Hepatocyte (in vitro differentiated cells): ENCODE results near the gene TPM2. TPM values are rescaled to one million over a fixed set of nuclear protein-coding genes. Genes with fewer than 3 reads are reported as not detected.
"Not testable (repeated sequence)": the region's sequence is repeated elsewhere in the genome, so short reads cannot be mapped to it uniquely, and the experiment has no call there.

Experiments
- DNase-seq: peaks from one replicate; pipeline ENCODE4 v3.0.0-alpha.2; 2016; ENCODE audit warnings: low spot score
- H2AFZ ChIP-seq: fragments of 200-600 bp; sonication (generic); 2 replicates; pipeline ENCODE4 v1.6.0; 2016; ENCODE audit warnings: antibody characterized with exemption, mild to moderate bottlenecking
- H3K27ac ChIP-seq: fragments of 200-600 bp; sonication (generic); 2 replicates; pipeline ENCODE4 v1.5.1; 2016; ENCODE audit warnings: mild to moderate bottlenecking
- H3K27me3 ChIP-seq: fragments of 200-600 bp; sonication (generic); 2 replicates; pipeline ENCODE4 v1.6.1; 2016
- H3K36me3 ChIP-seq: fragments of 200-600 bp; sonication (generic); replicated peaks from 2 replicates; pipeline ENCODE4 v1.5.1; 2016; ENCODE audit warnings: low read depth; ENCODE audit not compliant: insufficient read depth
- H3K4me1 ChIP-seq: fragments of 200-600 bp; sonication (generic); 2 replicates; pipeline ENCODE4 v1.5.1; 2016; ENCODE audit warnings: mild to moderate bottlenecking, moderate library complexity; ENCODE audit not compliant: insufficient read depth
- H3K4me2 ChIP-seq: fragments of 200-600 bp; sonication (generic); 2 replicates; pipeline ENCODE4 v1.6.0; 2016
- H3K4me3 ChIP-seq: fragments of 200-600 bp; sonication (generic); 2 replicates; pipeline ENCODE4 v1.5.1; 2016; ENCODE audit warnings: mild to moderate bottlenecking
- H3K79me2 ChIP-seq: fragments of 200-600 bp; sonication (generic); 2 replicates; pipeline ENCODE4 v1.6.0; 2017; ENCODE audit warnings: mild to moderate bottlenecking
- H3K9me2 ChIP-seq: fragments of 200-600 bp; sonication (generic); replicated peaks from 2 replicates; pipeline ENCODE4 v1.6.0; 2017; ENCODE audit warnings: mild to moderate bottlenecking; ENCODE audit not compliant: insufficient read depth
- H3K9me3 ChIP-seq: fragments of 200-600 bp; sonication (generic); 2 replicates; pipeline ENCODE4 v1.5.1; 2016; ENCODE audit warnings: low read depth, mild to moderate bottlenecking
- H4K20me1 ChIP-seq: fragments of 200-600 bp; sonication (generic); 2 replicates; pipeline ENCODE4 v1.6.0; 2016; ENCODE audit warnings: mild to moderate bottlenecking; ENCODE audit not compliant: insufficient read depth, poor library complexity, severe bottlenecking
- CTCF ChIP-seq: fragments of 200-600 bp; sonication (generic); IDR thresholded peaks from 2 replicates; pipeline ENCODE4 v1.5.1; 2016; ENCODE audit warnings: antibody characterized with exemption, mild to moderate bottlenecking; ENCODE audit not compliant: poor library complexity
- EZH2 ChIP-seq: fragments of 200-600 bp; sonication (generic); IDR thresholded peaks from 2 replicates; pipeline ENCODE4 v1.6.1; 2016; ENCODE audit warnings: antibody characterized with exemption, mild to moderate bottlenecking, borderline replicate concordance
- EZH2phosphoT487 ChIP-seq: fragments of 200-600 bp; sonication (generic); IDR thresholded peaks from one replicate; pipeline ENCODE4 v1.6.1; 2018; ENCODE audit warnings: antibody characterized with exemption, mild to moderate bottlenecking, low read depth, moderate library complexity; ENCODE audit not compliant: unreplicated experiment, severe bottlenecking
- WGBS: methylation state at CpG from one replicate; pipeline ENCODE4 v1.1.6; 2016; ENCODE audit warnings: low lambda C conversion rate; ENCODE audit errors: missing lambda C conversion rate; 5-methylcytosine and 5-hydroxymethylcytosine counted together
- polyA plus RNA-seq: library from polyadenylated mRNA; unstranded; fragments of >200 nt; fragmentation: Nextera tagmentation; extraction: Ambion mirVana; gene quantifications from 2 replicates; pipeline ENCODE4 v1.2.1, GENCODE V29; 2016
- total RNA-seq: library from RNA; depleted of rRNA; stranded (reverse); fragments of >200 nt; gene quantifications from 2 replicates; pipeline ENCODE4 v1.2.3, GENCODE V29; 2014

The TPM2 gene
- total and polyA plus RNA-seq, 2 experiments from 2014 or later: 98.7 to 166 TPM

DNA sequence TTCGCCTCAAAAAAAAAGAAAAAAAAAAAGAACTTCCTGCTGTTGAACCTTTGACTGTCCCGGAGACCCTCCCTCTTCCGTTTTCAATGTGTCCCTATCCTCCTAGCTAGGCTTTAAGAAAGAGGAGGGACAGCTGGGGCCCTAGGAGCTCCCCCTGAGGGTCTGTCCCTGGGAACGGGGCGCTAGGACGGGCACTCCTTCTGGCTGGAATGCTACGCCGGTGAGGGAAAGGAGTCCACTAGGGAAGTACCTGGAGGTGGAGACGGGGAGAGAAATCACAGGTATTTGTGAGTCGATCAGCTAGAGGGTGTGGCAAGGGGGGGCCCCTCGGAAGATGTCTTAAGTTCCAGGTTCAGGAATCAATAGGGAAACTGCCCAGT lies 43.6 kb downstream of the TPM2 start:
- H3K79me2 ChIP-seq: no peaks in the 10 kb centered on the region
- 2% methylated on average over 11 of the region's 11 CpGs for WGBS
- no peaks in the 10 kb centered on the region for H3K9me3 ChIP-seq
- H3K4me3 ChIP-seq: peak overlapping the region; percentile 68
- no peaks in the 10 kb centered on the region for H4K20me1 ChIP-seq
- H3K9me2 ChIP-seq: no peaks in the 10 kb centered on the region
- peak; percentile 32 for TF ChIP-seq CTCF
- TF ChIP-seq EZH2phosphoT487: no peak
- peaks cover 14% of the 10 kb centered on the region for H3K4me1 ChIP-seq
- no peaks in the 10 kb centered on the region for H3K36me3 ChIP-seq
- H3K4me2 ChIP-seq: peak overlapping the region; percentile 85
- no peaks in the 10 kb centered on the region for H3K27me3 ChIP-seq
- peak overlapping the region; percentile 86 for H2AFZ ChIP-seq
- DNase-seq: peak; percentile 83
- peak overlapping the region; percentile 98 for H3K27ac ChIP-seq

- H3K9me3 ChIP-seq, H3K27me3 ChIP-seq, H4K20me1 ChIP-seq, H3K9me2 ChIP-seq, H3K79me2 ChIP-seq, DNase-seq, H3K36me3 ChIP-seq: not testable (repeated sequence)
- Histone ChIP-seq H3K27ac (peak overlapping the region; percentile 98), H3K4me3 (peak overlapping the region; percentile 68), H3K4me2 (peak overlapping the region; percentile 85), H3K4me1 (peaks cover 14% of the 10 kb centered on the region), H2AFZ (peak overlapping the region; percentile 86)
- 27% methylated on average over 10 of the region's 10 CpGs for WGBS
Observed at GRCh38 chr9:35645736-35646135, 44.0 kb downstream of the TPM2 start.

DNA sequence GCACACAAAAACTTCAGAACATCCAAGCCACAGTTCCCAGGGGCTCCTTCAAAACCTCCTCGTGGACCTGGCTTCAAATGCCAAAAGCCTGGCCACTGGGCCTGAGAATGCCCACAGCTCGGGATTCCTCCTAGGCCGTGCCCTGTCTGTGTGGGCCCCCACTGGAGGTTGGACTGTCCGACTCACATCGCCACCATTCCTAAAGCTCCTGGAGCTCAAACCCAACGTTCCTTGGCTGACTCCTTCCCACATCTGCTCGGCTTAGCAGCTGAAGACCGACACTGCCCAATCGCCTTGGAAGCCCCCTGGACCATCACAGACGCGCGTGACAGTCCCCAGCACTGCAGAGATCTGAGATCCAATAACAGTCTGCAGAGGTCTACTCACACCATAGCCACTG lies 46.7 kb downstream of the TPM2 start:
- Histone ChIP-seq H3K4me3 (no peak overlapping the region), H3K4me2 (no peak overlapping the region), H4K20me1 (no peaks in the 10 kb centered on the region), H3K27me3 (no peaks in the 10 kb centered on the region), H3K27ac (no peak overlapping the region), H3K4me1 (peaks cover 14% of the 10 kb centered on the region), H3K36me3 (no peaks in the 10 kb centered on the region), H3K9me3 (no peaks in the 10 kb centered on the region), H3K79me2 (no peaks in the 10 kb centered on the region), H3K9me2 (no peaks in the 10 kb centered on the region), H2AFZ (no peak overlapping the region)
- TF ChIP-seq EZH2phosphoT487 (no peak), CTCF (no peak), EZH2 (no peak)
- no peak for DNase-seq
- WGBS: 95% methylated on average over 12 of the region's 12 CpGs

GRCh38 chr9:35641478-35641877 lies 48.2 kb downstream of the TPM2 start:
- not testable (repeated sequence) for H3K4me3 ChIP-seq, H3K9me2 ChIP-seq, H2AFZ ChIP-seq, H3K36me3 ChIP-seq, H3K9me3 ChIP-seq, H3K79me2 ChIP-seq, H3K27me3 ChIP-seq, H3K4me2 ChIP-seq, H4K20me1 ChIP-seq, DNase-seq, H3K27ac ChIP-seq, H3K4me1 ChIP-seq
- WGBS: 88% methylated on average over 3 of the region's 3 CpGs

GRCh38 chr9:35640431-35640830 lies 49.3 kb downstream of the TPM2 start:
- not testable (repeated sequence) for H3K9me2 ChIP-seq, H3K4me1 ChIP-seq, H2AFZ ChIP-seq, H3K4me2 ChIP-seq, DNase-seq, H3K27me3 ChIP-seq, H3K27ac ChIP-seq, H3K36me3 ChIP-seq, H4K20me1 ChIP-seq, H3K4me3 ChIP-seq, H3K79me2 ChIP-seq, H3K9me3 ChIP-seq
- 94% methylated on average over 13 of the region's 15 CpGs for WGBS
